ENCODE data around the gene CLEC16A.

DNA sequence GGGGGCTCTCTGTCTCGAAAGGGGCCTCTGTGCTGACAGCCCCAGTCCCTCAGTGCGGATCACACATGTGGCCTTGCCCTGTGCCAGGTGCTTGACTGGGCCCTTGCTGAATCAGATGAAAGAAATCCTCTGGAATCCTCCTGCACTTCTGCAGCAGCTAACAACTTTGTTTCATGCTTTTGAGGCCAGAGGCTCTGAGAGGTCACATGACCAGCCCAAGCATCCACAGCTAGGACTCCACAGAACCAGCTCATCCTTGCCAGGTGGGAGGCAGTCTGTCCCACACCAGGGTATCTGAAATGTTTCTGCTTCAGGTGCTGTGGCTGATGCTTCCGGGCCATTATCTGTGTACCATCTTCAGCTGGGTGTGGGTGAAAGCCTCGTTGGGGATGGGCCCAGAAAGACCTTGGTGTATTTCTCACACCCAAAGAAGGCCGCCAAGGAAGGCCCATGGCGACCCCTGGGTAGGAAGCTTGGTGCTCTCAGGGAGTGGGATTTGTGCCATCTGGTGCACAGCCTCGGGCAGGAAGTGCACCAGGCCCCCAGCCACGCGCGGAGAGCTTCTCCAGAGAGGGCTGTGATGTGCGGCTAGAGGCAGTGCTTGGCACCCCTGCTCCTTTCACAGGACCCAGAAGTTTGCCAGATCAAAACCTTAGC lies 143.8 kb downstream of the CLEC16A start:
- TF ChIP-seq, protein P1, sequence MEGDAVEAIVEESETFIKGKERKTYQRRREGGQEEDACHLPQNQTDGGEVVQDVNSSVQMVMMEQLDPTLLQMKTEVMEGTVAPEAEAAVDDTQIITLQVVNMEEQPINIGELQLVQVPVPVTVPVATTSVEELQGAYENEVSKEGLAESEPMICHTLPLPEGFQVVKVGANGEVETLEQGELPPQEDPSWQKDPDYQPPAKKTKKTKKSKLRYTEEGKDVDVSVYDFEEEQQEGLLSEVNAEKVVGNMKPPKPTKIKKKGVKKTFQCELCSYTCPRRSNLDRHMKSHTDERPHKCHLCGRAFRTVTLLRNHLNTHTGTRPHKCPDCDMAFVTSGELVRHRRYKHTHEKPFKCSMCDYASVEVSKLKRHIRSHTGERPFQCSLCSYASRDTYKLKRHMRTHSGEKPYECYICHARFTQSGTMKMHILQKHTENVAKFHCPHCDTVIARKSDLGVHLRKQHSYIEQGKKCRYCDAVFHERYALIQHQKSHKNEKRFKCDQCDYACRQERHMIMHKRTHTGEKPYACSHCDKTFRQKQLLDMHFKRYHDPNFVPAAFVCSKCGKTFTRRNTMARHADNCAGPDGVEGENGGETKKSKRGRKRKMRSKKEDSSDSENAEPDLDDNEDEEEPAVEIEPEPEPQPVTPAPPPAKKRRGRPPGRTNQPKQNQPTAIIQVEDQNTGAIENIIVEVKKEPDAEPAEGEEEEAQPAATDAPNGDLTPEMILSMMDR (IDR thresholded peaks at IDR 0.05) = no peak
- no peak for TF ChIP-seq POLR2A (IDR thresholded peaks at IDR 0.05)

Measured in gastroesophageal sphincter (tissue), 3 donors.